ENCODE results near the gene CACNB1. TPM values are rescaled to one million over a fixed set of nuclear protein-coding genes. Genes with fewer than 3 reads are reported as not detected.
"Not testable (repeated sequence)": the region's sequence is repeated elsewhere in the genome, so short reads cannot be mapped to it uniquely, and the experiment has no call there.

CACNB1 gene
- total RNA-seq, 2 experiments from 2014 or later = 14.9 to 15.5 TPM

GRCh38 chr17:39130205-39130604 lies 67.3 kb downstream of the CACNB1 start:
- no peak overlapping the region for H3K27ac Mint-ChIP-seq
- Histone ChIP-seq H3K36me3 (ENCODE audit: insufficient read depth, low read length) (no peaks in the 10 kb centered on the region), H3K27me3 (ENCODE audit: control insufficient read depth in 1 of 2, insufficient read depth in 2 of 2, low read length in 2 of 2) (no peaks in the 10 kb centered on the region), H3K4me1 (ENCODE audit: insufficient read depth, low read length) (no peaks in the 10 kb centered on the region), H3K9me3 (ENCODE audit: control insufficient read depth in 1 of 2, insufficient read depth in 1 of 2, low read length in 2 of 2) (no peaks in the 10 kb centered on the region), H3K27ac (ENCODE audit: low read depth in 1 of 2, low read length in 2 of 2) (no peak overlapping the region), H3K4me3 (ENCODE audit: low read length) (no peak overlapping the region)
- peaks cover 4% of the 10 kb centered on the region for H3K4me1 Mint-ChIP-seq (ENCODE audit: low read depth)
- no peak for ATAC-seq (ENCODE audit: poor library complexity)
- ChIA-PET POLR2A (no interaction called here), CTCF (no interaction called here)
- peaks cover 28% of the 10 kb centered on the region for H3K36me3 Mint-ChIP-seq (ENCODE audit: low read depth)
- H3K4me3 Mint-ChIP-seq = no peak overlapping the region
- H3K9me3 Mint-ChIP-seq = no peaks in the 10 kb centered on the region
- DNase-seq = no peak
- H3K27me3 Mint-ChIP-seq = no peaks in the 10 kb centered on the region
- intact Hi-C loops (cut with DNase I, micrococcal nuclease) = no loop called here
- TF ChIP-seq CTCF (IDR thresholded peaks at IDR 0.05) = no peak

- CTCF ChIA-PET; H3K9me3 Mint-ChIP-seq; H3K36me3 ChIP-seq (ENCODE audit: insufficient read depth, low read length); H3K27ac ChIP-seq (ENCODE audit: low read depth in 1 of 2, low read length in 2 of 2); H3K4me1 ChIP-seq (ENCODE audit: insufficient read depth, low read length); H3K4me1 Mint-ChIP-seq (ENCODE audit: low read depth); ATAC-seq (ENCODE audit: poor library complexity); POLR2A ChIA-PET; DNase-seq; H3K4me3 ChIP-seq (ENCODE audit: low read length); H3K4me3 Mint-ChIP-seq; H3K27ac Mint-ChIP-seq; H3K27me3 ChIP-seq (ENCODE audit: control insufficient read depth in 1 of 2, insufficient read depth in 2 of 2, low read length in 2 of 2); H3K9me3 ChIP-seq (ENCODE audit: control insufficient read depth in 1 of 2, insufficient read depth in 1 of 2, low read length in 2 of 2); H3K27me3 Mint-ChIP-seq: not testable (repeated sequence)
- peaks cover 24% of the 10 kb centered on the region for H3K36me3 Mint-ChIP-seq (ENCODE audit: low read depth)
- intact Hi-C loops (cut with DNase I, micrococcal nuclease) = loop anchor here in 1 of 2 experiments (5.0 kb wide), 1 partner anchor 37 kb away; no protein-coding TSS in a partner anchor
These were observed 67.9 kb downstream of the CACNB1 start for GRCh38 chr17:39129544-39129943.

DNA sequence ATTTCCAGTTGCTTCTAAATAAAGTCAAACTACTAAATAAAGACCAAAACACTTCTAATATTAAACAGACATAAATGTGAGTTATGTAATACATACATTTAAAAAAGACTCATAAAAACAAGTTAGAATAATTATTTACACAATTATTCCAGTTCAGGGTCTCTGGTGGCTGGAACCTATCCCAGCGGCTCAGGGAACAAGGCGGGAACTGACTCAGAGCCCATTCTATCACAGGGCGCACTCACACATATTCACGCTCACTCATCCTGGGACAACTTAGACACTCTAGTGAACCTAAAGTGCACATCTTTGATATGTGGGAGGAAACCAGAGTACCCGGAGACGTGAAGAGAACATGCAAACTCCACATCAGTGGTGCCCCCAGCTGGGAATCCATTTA lies 71.0 kb downstream of the CACNB1 start:
- no peaks in the 10 kb centered on the region for H3K9me3 Mint-ChIP-seq
- no peak overlapping the region for H3K4me3 ChIP-seq (ENCODE audit: low read length)
- H3K27me3 Mint-ChIP-seq = no peaks in the 10 kb centered on the region
- H3K9me3 ChIP-seq (ENCODE audit: control insufficient read depth in 1 of 2, insufficient read depth in 1 of 2, low read length in 2 of 2) = no peaks in the 10 kb centered on the region
- H3K4me1 Mint-ChIP-seq (ENCODE audit: low read depth) = peaks cover 7% of the 10 kb centered on the region
- no peak overlapping the region for H3K27ac Mint-ChIP-seq
- intact Hi-C loops (cut with DNase I, micrococcal nuclease) = loop anchor here in 1 of 2 experiments (5.0 kb wide), 1 partner anchor 34 kb away; no protein-coding TSS in a partner anchor
- ChIA-PET CTCF (no interaction called here), POLR2A (no interaction called here)
- H3K27ac ChIP-seq (ENCODE audit: low read depth in 1 of 2, low read length in 2 of 2) = no peak overlapping the region
- H3K36me3 ChIP-seq (ENCODE audit: insufficient read depth, low read length) = no peaks in the 10 kb centered on the region
- H3K27me3 ChIP-seq (ENCODE audit: control insufficient read depth in 1 of 2, insufficient read depth in 2 of 2, low read length in 2 of 2) = no peaks in the 10 kb centered on the region
- H3K4me1 ChIP-seq (ENCODE audit: insufficient read depth, low read length) = no peaks in the 10 kb centered on the region
- H3K4me3 Mint-ChIP-seq = no peak overlapping the region
- no peak for ATAC-seq (ENCODE audit: poor library complexity)
- peaks cover 9% of the 10 kb centered on the region for H3K36me3 Mint-ChIP-seq (ENCODE audit: low read depth)
- no peak for DNase-seq
- TF ChIP-seq CTCF (IDR thresholded peaks at IDR 0.05) = no peak

Data from CD4-positive, alpha-beta T cell (primary cell).